H9 (cell line): Measurements from ENCODE around the gene KCTD18. TPM values are rescaled to one million over a fixed set of nuclear protein-coding genes. Genes with fewer than 3 reads are reported as not detected.

ENCODE experiments used
- DNase-seq: peaks from one replicate; pipeline ENCODE4 v3.0.0-alpha.2; 2017
- H2AFZ ChIP-seq: one replicate; pipeline ENCODE4 v1.6.1; 2013; ENCODE audit warnings: mild to moderate bottlenecking, low read length, control low read depth, moderate library complexity
- H2AK5ac ChIP-seq: 2 replicates; pipeline ENCODE4 v1.6.1; 2013; ENCODE audit warnings: low read length, control low read depth, mixed read lengths; ENCODE audit not compliant: insufficient read length
- H2BK120ac ChIP-seq: one replicate; pipeline ENCODE4 v1.6.1; 2013; ENCODE audit warnings: low read depth, mild to moderate bottlenecking, low read length, control low read depth, inconsistent platforms; ENCODE audit not compliant: poor library complexity, severe bottlenecking
- H2BK12ac ChIP-seq: 2 replicates; pipeline ENCODE4 v1.6.1; 2013; ENCODE audit warnings: low read length, control low read depth, mixed read lengths, low read depth; ENCODE audit not compliant: insufficient read length
- H2BK15ac ChIP-seq: 2 replicates; pipeline ENCODE4 v1.6.1; 2013; ENCODE audit warnings: low read depth, low read length, control low read depth
- H2BK20ac ChIP-seq: one replicate; pipeline ENCODE4 v1.6.1; 2013; ENCODE audit warnings: low read depth, mild to moderate bottlenecking, low read length, control low read depth, inconsistent platforms; ENCODE audit not compliant: poor library complexity, severe bottlenecking
- H2BK5ac ChIP-seq: 2 replicates; pipeline ENCODE4 v1.6.1; 2013; ENCODE audit warnings: low read length, control low read depth, mixed read lengths; ENCODE audit not compliant: insufficient read length
- H3K14ac ChIP-seq: 2 replicates; pipeline ENCODE4 v1.6.1; 2013; ENCODE audit warnings: low read length, control low read depth; ENCODE audit not compliant: insufficient read depth
- H3K18ac ChIP-seq: 2 replicates; pipeline ENCODE4 v1.6.1; 2013; ENCODE audit warnings: low read depth, mild to moderate bottlenecking, mixed read lengths, low read length, control low read depth; ENCODE audit not compliant: insufficient read length
- H3K23ac ChIP-seq: 2 replicates; pipeline ENCODE4 v1.6.1; 2013; ENCODE audit warnings: low read length, control low read depth, mixed read lengths, low read depth; ENCODE audit not compliant: insufficient read length
- H3K23me2 ChIP-seq: 2 replicates; pipeline ENCODE4 v1.6.1; 2013; ENCODE audit warnings: low read depth, mild to moderate bottlenecking, mixed read lengths, low read length, control low read depth; ENCODE audit not compliant: insufficient read length, poor library complexity, severe bottlenecking
- H3K27ac ChIP-seq: 2 replicates; pipeline ENCODE4 v1.5.1; 2013; ENCODE audit warnings: low read length, control low read depth, mixed read lengths, low read depth; ENCODE audit not compliant: insufficient read length
- H3K27me3 ChIP-seq: 2 replicates; pipeline ENCODE4 v1.6.1; 2013; ENCODE audit warnings: low read length, control low read depth, inconsistent platforms; ENCODE audit not compliant: insufficient read depth
- H3K4ac ChIP-seq: 2 replicates; pipeline ENCODE4 v1.6.1; 2013; ENCODE audit warnings: low read depth, mild to moderate bottlenecking, control low read depth, inconsistent platforms, low read length, moderate library complexity
- H3K4me1 ChIP-seq: 2 replicates; pipeline ENCODE4 v1.6.1; 2013; ENCODE audit warnings: low read length, control low read depth, inconsistent platforms; ENCODE audit not compliant: insufficient read depth
- H3K4me2 ChIP-seq: 2 replicates; pipeline ENCODE4 v1.6.1; 2013; ENCODE audit warnings: low read length, control low read depth, mixed read lengths; ENCODE audit not compliant: insufficient read length, insufficient read depth
- H3K56ac ChIP-seq: 2 replicates; pipeline ENCODE4 v1.6.1; 2013; ENCODE audit warnings: low read depth, mild to moderate bottlenecking, mixed read lengths, low read length, control low read depth; ENCODE audit not compliant: insufficient read length
- H3K79me1 ChIP-seq: 2 replicates; pipeline ENCODE4 v1.6.1; 2013; ENCODE audit warnings: low read depth, mild to moderate bottlenecking, moderate library complexity, low read length, control low read depth, inconsistent platforms; ENCODE audit not compliant: insufficient read depth, poor library complexity, severe bottlenecking
- H3K79me2 ChIP-seq: 2 replicates; pipeline ENCODE4 v1.6.1; 2013; ENCODE audit warnings: low read length, control low read depth, inconsistent platforms; ENCODE audit not compliant: insufficient read depth
- H3K9ac ChIP-seq: 2 replicates; pipeline ENCODE4 v1.6.1; 2013; ENCODE audit warnings: low read length, control low read depth, mixed read lengths; ENCODE audit not compliant: insufficient read length; ENCODE audit errors: extremely low read depth
- H3K9me3 ChIP-seq: one replicate; pipeline ENCODE4 v1.6.1; 2013; ENCODE audit warnings: low read depth, low read length, inconsistent platforms; ENCODE audit not compliant: control insufficient read depth
- H3T11ph ChIP-seq: one replicate; pipeline ENCODE4 v1.6.1; 2013; ENCODE audit warnings: mild to moderate bottlenecking, low read length, control low read depth, inconsistent platforms
- H4K20me1 ChIP-seq: one replicate; pipeline ENCODE4 v1.6.1; 2013; ENCODE audit not compliant: control insufficient read depth, insufficient read length, insufficient read depth
- H4K5ac ChIP-seq: 2 replicates; pipeline ENCODE4 v1.6.1; 2013; ENCODE audit warnings: low read depth, mild to moderate bottlenecking, mixed read lengths, low read length, control low read depth; ENCODE audit not compliant: insufficient read length
- H4K8ac ChIP-seq: replicated peaks from 2 replicates; pipeline ENCODE4 v1.6.1; 2013; ENCODE audit warnings: low read length, control low read depth, mixed read lengths, low read depth; ENCODE audit not compliant: insufficient read length
- H4K91ac ChIP-seq: 2 replicates; pipeline ENCODE4 v1.6.1; 2013; ENCODE audit warnings: low read depth, mild to moderate bottlenecking, moderate library complexity, mixed read lengths, low read length, control low read depth; ENCODE audit not compliant: insufficient read length
- H3K27ac Mint-ChIP-seq, 3 experiments: 2 replicates in 2 of 3; 3 replicates in 1 of 3; pipeline ENCODE4 v1.8.0; 2020 to 2021; ENCODE audit warnings: mixed read lengths in 3 of 3, mild to moderate bottlenecking in 1 of 3, moderate library complexity in 1 of 3
- H3K27me3 Mint-ChIP-seq: 2 replicates; pipeline ENCODE4 v1.8.0; 2021; ENCODE audit warnings: low read depth, mild to moderate bottlenecking, moderate library complexity, mixed read lengths
- H3K36me3 Mint-ChIP-seq, 3 experiments: 2 replicates in 2 of 3; 3 replicates in 1 of 3; pipeline ENCODE4 v1.8.0; 2020 to 2021; ENCODE audit warnings: low read depth in 3 of 3, mixed read lengths in 3 of 3; ENCODE audit not compliant: insufficient read depth in 1 of 3
- H3K4me1 Mint-ChIP-seq, 2 experiments: 2 replicates each; pipeline ENCODE4 v1.8.0; 2020; ENCODE audit warnings: mixed read lengths in 2 of 2
- H3K4me3 Mint-ChIP-seq, 2 experiments: 2 replicates in 1 of 2; 3 replicates in 1 of 2; pipeline ENCODE4 v1.8.0; 2020 to 2021; ENCODE audit warnings: mild to moderate bottlenecking in 2 of 2, mixed read lengths in 2 of 2, moderate library complexity in 1 of 2
- H3K9me3 Mint-ChIP-seq, 2 experiments: 2 replicates in 1 of 2; 3 replicates in 1 of 2; pipeline ENCODE4 v1.8.0; 2020; ENCODE audit warnings: mild to moderate bottlenecking in 2 of 2, mixed read lengths in 2 of 2, moderate library complexity in 1 of 2
- WGBS: extraction: QIAGEN DNeasy Blood & Tissue Kit; methylation state at CpG from one replicate; pipeline ENCODE4 v1.1.7; 2013; ENCODE audit warnings: missing lambda C conversion rate, low lambda C conversion rate, mixed read lengths; ENCODE audit not compliant: insufficient read length; ENCODE audit errors: extremely low coverage; 5-methylcytosine and 5-hydroxymethylcytosine counted together
- total RNA-seq: library from RNA; stranded (reverse); gene quantifications from 2 replicates; pipeline ENCODE4 v1.2.1, GENCODE V29; 2021
- TF ChIP-seq, protein P1 (sequence below): fragments of 200-600 bp; sonication (generic); conservative IDR thresholded peaks from 3 replicates; pipeline ENCODE4 v1.8.0; 2021; ENCODE audit warnings: antibody characterized with exemption, mild to moderate bottlenecking

KCTD18 gene
- total RNA-seq, 1 experiment from 2014 or later: 4.9 TPM

DNA sequence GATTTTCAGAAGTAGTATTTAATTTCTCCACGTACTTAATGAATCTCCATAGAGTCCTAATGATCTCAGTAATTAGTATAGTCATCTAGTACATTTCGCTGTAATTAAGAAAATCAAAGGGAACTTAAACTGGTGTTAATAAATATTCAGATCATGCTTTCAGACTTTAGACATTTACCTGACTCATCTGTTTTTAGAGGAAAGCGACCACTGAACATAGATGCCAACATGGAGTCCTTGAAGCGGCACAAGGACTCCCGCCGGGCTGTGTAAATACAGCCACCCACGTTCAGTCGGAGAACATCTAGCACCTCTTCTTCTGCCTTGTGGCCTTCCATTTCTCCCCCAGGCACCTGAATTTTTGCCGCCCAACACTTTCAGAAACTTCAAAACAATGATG is 3.2 kb downstream of the KCTD18 start:
- no peaks in the 10 kb centered on the region; a peak in 1 of 5 replicates for H3K9me3 Mint-ChIP-seq
- Histone ChIP-seq H3K4me1 (no peaks in the 10 kb centered on the region; the same call in 1 of the 2 replicates), H2BK12ac (no peak overlapping the region), H2AK5ac (no peak overlapping the region), H3T11ph (no peak overlapping the region), H2BK5ac (no peak overlapping the region), H2BK20ac (no peak overlapping the region), H3K18ac (no peak overlapping the region), H3K23ac (no peak overlapping the region), H4K91ac (no peak overlapping the region), H4K20me1 (no peaks in the 10 kb centered on the region), H4K5ac (no peak overlapping the region), H2BK120ac (no peak overlapping the region), H3K23me2 (peaks cover 5% of the 10 kb centered on the region), H2AFZ (no peak overlapping the region), H3K9me3 (no peaks in the 10 kb centered on the region), H2BK15ac (no peak overlapping the region), H3K27me3 (no peaks in the 10 kb centered on the region), H3K79me2 (no peaks in the 10 kb centered on the region), H3K9ac (no peak overlapping the region), H3K56ac (no peak overlapping the region), H3K14ac (no peak overlapping the region), H3K79me1 (no peaks in the 10 kb centered on the region), H3K4me2 (no peak overlapping the region), H3K4ac (no peak overlapping the region), H3K27ac (no peak overlapping the region), H4K8ac (no peak overlapping the region)
- no peak overlapping the region for H3K4me3 Mint-ChIP-seq
- peaks cover 3 to 10% (median 6%) of the 10 kb centered on the region in 3 experiments; a peak in 6 of 7 replicates for H3K36me3 Mint-ChIP-seq
- no CpG with 5 or more reads among the region's 9 CpGs for WGBS
- H3K27me3 Mint-ChIP-seq: no peaks in the 10 kb centered on the region
- peaks cover 11 to 13% of the 10 kb centered on the region in 2 experiments for H3K4me1 Mint-ChIP-seq
- DNase-seq: no peak
- H3K27ac Mint-ChIP-seq: no peak overlapping the region
- TF ChIP-seq, protein P1, sequence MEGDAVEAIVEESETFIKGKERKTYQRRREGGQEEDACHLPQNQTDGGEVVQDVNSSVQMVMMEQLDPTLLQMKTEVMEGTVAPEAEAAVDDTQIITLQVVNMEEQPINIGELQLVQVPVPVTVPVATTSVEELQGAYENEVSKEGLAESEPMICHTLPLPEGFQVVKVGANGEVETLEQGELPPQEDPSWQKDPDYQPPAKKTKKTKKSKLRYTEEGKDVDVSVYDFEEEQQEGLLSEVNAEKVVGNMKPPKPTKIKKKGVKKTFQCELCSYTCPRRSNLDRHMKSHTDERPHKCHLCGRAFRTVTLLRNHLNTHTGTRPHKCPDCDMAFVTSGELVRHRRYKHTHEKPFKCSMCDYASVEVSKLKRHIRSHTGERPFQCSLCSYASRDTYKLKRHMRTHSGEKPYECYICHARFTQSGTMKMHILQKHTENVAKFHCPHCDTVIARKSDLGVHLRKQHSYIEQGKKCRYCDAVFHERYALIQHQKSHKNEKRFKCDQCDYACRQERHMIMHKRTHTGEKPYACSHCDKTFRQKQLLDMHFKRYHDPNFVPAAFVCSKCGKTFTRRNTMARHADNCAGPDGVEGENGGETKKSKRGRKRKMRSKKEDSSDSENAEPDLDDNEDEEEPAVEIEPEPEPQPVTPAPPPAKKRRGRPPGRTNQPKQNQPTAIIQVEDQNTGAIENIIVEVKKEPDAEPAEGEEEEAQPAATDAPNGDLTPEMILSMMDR: no peak
